PC-3 (cell line): ENCODE data around the gene TAF10. TPM values are rescaled to one million over a fixed set of nuclear protein-coding genes. Genes with fewer than 3 reads are reported as not detected.

Experiments
- ATAC-seq: fragments of 200-7000 bp; cut with Tn5 transposase; 2 replicates; pipeline ENCODE4 v1.9.1; 2020; ENCODE audit warnings: mild to moderate bottlenecking, moderate library complexity
- BruUV-seq: library from RNA; stranded (reverse); fragments of 400-500 nt; replicated peaks from 2 replicates; lab custom pipeline; 2021; lab: Mats Ljungman, UMichigan
- CTCF ChIA-PET: fragments of 300-600 bp; sonication (Branson Sonifier 250); formaldehyde crosslinking; loops from one replicate; lab custom pipeline; 2022; ENCODE audit warnings: antibody characterized with exemption; lab: Charles Lee
- POLR2A ChIA-PET: fragments of 300-600 bp; sonication (Branson Sonifier 250); formaldehyde crosslinking; loops from one replicate; lab custom pipeline; 2022; ENCODE audit warnings: antibody characterized with exemption; ENCODE audit not compliant: unreplicated experiment; lab: Charles Lee
- DNase-seq: peaks from one replicate; pipeline ENCODE4 v3.0.0-alpha.2; 2015
- H2AFZ ChIP-seq: fragments of 300-600 bp; sonication (generic); 2 replicates; pipeline ENCODE4 v1.6.0; 2016; ENCODE audit warnings: antibody characterized with exemption, low read length
- H3F3A ChIP-seq: fragments of 300-600 bp; sonication (generic); one replicate; pipeline ENCODE4 v1.6.0; 2017; ENCODE audit warnings: antibody characterized with exemption, low read length, control low read depth, mild to moderate bottlenecking; ENCODE audit not compliant: unreplicated experiment
- H3K27ac ChIP-seq: fragments of 300-600 bp; sonication (generic); 2 replicates; pipeline ENCODE4 v1.5.1; 2016; ENCODE audit warnings: mild to moderate bottlenecking, low read length
- H3K27me3 ChIP-seq: fragments of 300-600 bp; sonication (generic); 2 replicates; pipeline ENCODE4 v1.6.1; 2016; ENCODE audit warnings: low read length, mixed read lengths
- H3K36me3 ChIP-seq: fragments of 300-600 bp; sonication (generic); 2 replicates; pipeline ENCODE4 v1.6.1; 2016; ENCODE audit warnings: low read depth, mixed run types, low read length, mixed read lengths
- H3K4me1 ChIP-seq: fragments of 300-600 bp; sonication (generic); 2 replicates; pipeline ENCODE4 v1.5.1; 2016; ENCODE audit warnings: low read length; ENCODE audit not compliant: insufficient read depth
- H3K4me2 ChIP-seq: fragments of 300-600 bp; sonication (generic); 2 replicates; pipeline ENCODE4 v1.6.0; 2016; ENCODE audit warnings: low read length
- H3K4me3 ChIP-seq: fragments of 300-600 bp; sonication (generic); 2 replicates; pipeline ENCODE4 v1.5.1; 2016; ENCODE audit warnings: mild to moderate bottlenecking, low read length, mixed read lengths
- H3K79me2 ChIP-seq: fragments of 300-600 bp; sonication (generic); 2 replicates; pipeline ENCODE4 v1.6.1; 2017; ENCODE audit warnings: low read length, mixed read lengths
- H3K9ac ChIP-seq: fragments of 300-600 bp; sonication (generic); 2 replicates; pipeline ENCODE4 v1.6.0; 2016; ENCODE audit warnings: mild to moderate bottlenecking, low read length
- H3K9me2 ChIP-seq: fragments of 300-600 bp; sonication (generic); replicated peaks from 2 replicates; pipeline ENCODE4 v1.6.1; 2016; ENCODE audit warnings: mixed run types, low read length, mixed read lengths
- H3K9me3 ChIP-seq: fragments of 300-600 bp; sonication (generic); 2 replicates; pipeline ENCODE4 v1.6.1; 2016; ENCODE audit warnings: low read length, mixed read lengths
- H4K20me1 ChIP-seq: fragments of 300-600 bp; sonication (generic); 2 replicates; pipeline ENCODE4 v1.6.1; 2016; ENCODE audit warnings: low read length, mixed read lengths
- CTCF ChIP-seq: fragments of 300-600 bp; sonication (generic); conservative IDR thresholded peaks from 2 replicates; pipeline ENCODE4 v1.5.1; 2017; ENCODE audit warnings: antibody characterized with exemption, low read depth, mild to moderate bottlenecking, low read length
- EZH2 ChIP-seq: fragments of 300-600 bp; sonication (generic); IDR thresholded peaks from one replicate; pipeline ENCODE4 v1.6.1; 2017; ENCODE audit warnings: antibody characterized with exemption, mild to moderate bottlenecking, low read length; ENCODE audit not compliant: unreplicated experiment
- EZH2phosphoT487 ChIP-seq: fragments of 300-600 bp; sonication (generic); IDR thresholded peaks from 2 replicates; pipeline ENCODE4 v1.6.1; 2018; ENCODE audit warnings: mild to moderate bottlenecking, antibody characterized with exemption, low read length, borderline replicate concordance
- intact Hi-C: fragments of 100-400 bp; cut with micrococcal nuclease; formaldehyde crosslinking; loops from 2 replicates; pipeline ENCODE4 v1.9.0; 2023
- total RNA-seq: library from RNA; depleted of rRNA; stranded (reverse); fragments of >200 nt; gene quantifications from 2 replicates; pipeline ENCODE4 v1.2.3, GENCODE V29; 2014

TAF10 gene
- total RNA-seq, 1 experiment from 2014 or later = 102 TPM

- Histone ChIP-seq H4K20me1 (no peaks in the 10 kb centered on the region), H3K9ac (no peak overlapping the region), H3K4me3 (no peak overlapping the region), H3K4me1 (peaks cover 8% of the 10 kb centered on the region; the same call in 1 of the 2 replicates), H3K9me2 (no peaks in the 10 kb centered on the region), H2AFZ (no peak overlapping the region), H3K27me3 (no peaks in the 10 kb centered on the region), H3K4me2 (no peak overlapping the region), H3K9me3 (no peaks in the 10 kb centered on the region), H3F3A (no peaks in the 10 kb centered on the region), H3K36me3 (no peaks in the 10 kb centered on the region), H3K79me2 (no peaks in the 10 kb centered on the region), H3K27ac (no peak overlapping the region)
- BruUV-seq = no TSS peak
- intact Hi-C loops = no loop called here
- ChIA-PET POLR2A (no interaction called here), CTCF (no interaction called here)
- no peak for DNase-seq
- no peak for TF ChIP-seq EZH2phosphoT487
- TF ChIP-seq EZH2 = no peak
- TF ChIP-seq CTCF = no peak
- no peak for ATAC-seq
These were observed 35.3 kb downstream of the TAF10 start for GRCh38 chr11:6576471-6577373.

- no TSS peak for BruUV-seq
- ATAC-seq = no peak
- intact Hi-C loops = no loop called here
These were observed 37.0 kb downstream of the TAF10 start for GRCh38 chr11:6574816-6575715.

More at GRCh38 chr11:6574816-6575715, 37.0 kb downstream of the TAF10 start:
- CTCF ChIA-PET = no interaction called here
- no peaks in the 10 kb centered on the region for H3K36me3 ChIP-seq
- POLR2A ChIA-PET = no interaction called here
- peaks cover 8% of the 10 kb centered on the region; the same call in 1 of the 2 replicates for H3K4me1 ChIP-seq
- no peaks in the 10 kb centered on the region for H3K9me2 ChIP-seq
- no peaks in the 10 kb centered on the region for H3K79me2 ChIP-seq
- no peak for DNase-seq
- H2AFZ ChIP-seq = no peak overlapping the region
- H3F3A ChIP-seq = no peaks in the 10 kb centered on the region
- no peak overlapping the region for H3K4me2 ChIP-seq
- no peaks in the 10 kb centered on the region for H3K27me3 ChIP-seq
- no peak overlapping the region for H3K4me3 ChIP-seq
- H3K9me3 ChIP-seq = no peaks in the 10 kb centered on the region
- H4K20me1 ChIP-seq = no peaks in the 10 kb centered on the region
- TF ChIP-seq EZH2phosphoT487 (no peak), CTCF (no peak), EZH2 (no peak)
- H3K27ac ChIP-seq = no peak overlapping the region
- no peak overlapping the region for H3K9ac ChIP-seq
